ENCODE results near the gene ACAN.
"Not testable (repeated sequence)": the region's sequence is repeated elsewhere in the genome, so short reads cannot be mapped to it uniquely, and the experiment has no call there.

ACAN gene

DNA sequence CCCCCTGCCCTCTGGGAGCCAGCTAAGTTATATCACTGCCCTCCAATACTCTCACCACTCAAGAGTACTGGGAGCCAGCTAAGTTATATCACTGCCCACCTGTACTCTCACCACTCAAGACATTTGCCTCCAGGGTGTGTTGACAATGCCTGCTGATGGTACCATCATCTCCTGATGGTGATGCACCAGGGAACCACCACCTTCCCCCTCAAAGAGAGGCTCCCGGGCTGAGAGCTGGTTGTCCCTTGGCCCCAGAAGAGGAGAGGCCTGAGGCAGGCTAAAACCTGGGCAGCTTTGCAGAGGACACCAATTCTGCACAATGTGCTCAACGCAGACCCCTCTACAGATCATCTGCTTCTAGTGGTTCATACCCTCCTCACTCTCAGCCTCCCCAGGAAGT, 99.6 kb downstream of the ACAN start:
- DNase-seq (ENCODE audit: low read depth) = no peak

DNA sequence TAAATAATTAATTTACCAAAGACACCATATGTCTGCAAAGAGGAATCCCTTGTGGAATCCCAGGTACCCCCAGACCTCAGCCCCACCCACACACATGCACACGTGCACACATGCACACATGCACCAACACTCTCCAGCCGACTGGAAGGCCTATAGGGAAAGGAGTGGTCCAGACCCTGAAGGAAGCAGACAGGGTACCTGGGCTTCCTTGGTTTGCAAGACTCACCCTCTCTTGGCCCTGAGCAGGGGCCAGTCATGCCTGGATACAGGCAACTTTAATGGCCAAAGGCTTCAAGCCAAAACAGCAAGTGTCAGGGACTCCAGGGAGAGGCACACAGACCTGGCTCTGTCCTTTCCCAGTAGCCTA, 101.0 kb downstream of the ACAN start:
- DNase-seq (ENCODE audit: low read depth) = no peak

DNA sequence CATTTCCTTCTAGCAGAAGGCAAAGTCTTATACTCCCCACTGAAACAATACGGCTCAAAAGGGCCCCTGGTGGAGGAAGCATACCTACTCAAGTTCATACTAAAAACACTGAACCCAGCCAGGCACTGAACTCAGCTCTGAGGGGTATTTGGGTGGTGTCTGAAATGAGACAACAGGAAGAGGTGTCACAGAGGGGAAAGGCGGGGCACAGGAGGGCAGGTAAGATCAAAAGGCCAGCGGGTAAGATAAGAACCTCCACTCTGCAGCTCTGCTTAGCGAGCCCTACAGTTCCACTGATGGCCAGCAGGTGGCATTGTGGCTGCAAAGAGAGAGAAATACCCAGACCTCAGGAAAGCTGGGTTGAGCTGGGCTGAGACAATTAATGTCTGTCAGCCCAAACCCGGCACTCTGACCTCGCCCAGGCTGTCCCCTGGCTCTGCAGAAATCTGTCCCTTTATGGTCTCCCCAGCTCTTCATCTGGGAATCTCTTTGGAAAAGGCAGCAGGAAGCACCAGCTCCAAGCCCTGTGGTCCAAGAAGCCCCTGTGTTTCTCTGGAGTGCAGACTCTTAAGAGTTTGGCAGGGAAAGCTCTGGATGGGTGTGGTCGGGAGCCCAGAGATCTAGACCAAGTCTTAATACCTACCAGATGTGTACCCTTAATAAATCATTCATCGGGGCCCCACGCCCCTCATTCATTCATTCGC, 101.5 kb downstream of the ACAN start:
- peak; percentile 94 for DNase-seq (ENCODE audit: low read depth)

DNA sequence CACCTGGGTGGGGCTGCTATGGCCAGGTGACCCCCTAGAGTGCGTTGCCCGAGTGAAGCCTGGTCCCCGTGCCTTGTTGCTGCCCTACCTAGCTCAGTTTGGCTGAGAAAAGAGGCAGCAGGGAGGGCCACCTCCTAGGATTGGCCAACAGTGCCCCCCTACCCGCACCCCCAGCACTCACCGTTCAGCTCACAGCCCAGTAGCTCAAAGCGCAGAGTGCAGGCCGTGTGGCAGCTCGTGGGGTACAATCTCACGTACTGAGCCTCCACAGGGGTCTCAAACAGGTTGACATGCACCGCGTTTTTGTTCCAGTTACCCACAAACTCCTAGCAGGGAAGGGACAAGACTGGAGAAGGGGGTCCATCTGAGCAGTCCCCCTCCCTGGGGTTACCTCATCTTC, 102.3 kb downstream of the ACAN start:
- DNase-seq (ENCODE audit: low read depth) = no peak

DNA sequence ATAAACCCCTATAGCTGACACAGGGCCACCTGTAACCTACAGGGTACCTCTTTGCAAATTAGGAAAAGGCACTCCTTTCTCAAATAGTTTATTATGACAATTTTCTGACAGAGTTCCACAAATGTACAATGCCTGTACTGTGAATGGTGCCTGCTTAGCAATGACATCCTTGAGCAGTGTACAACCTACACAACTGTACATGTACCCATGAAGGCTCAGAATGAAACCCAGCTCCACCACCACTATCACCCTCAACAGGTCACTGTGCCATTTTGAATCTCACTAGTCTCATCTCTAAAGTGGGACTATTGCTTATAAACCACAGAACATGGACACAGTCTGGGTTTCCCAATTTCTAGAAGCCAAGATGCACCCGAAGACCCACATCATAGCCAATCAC, 102.9 kb downstream of the ACAN start:
- no peak for DNase-seq (ENCODE audit: low read depth)

DNA sequence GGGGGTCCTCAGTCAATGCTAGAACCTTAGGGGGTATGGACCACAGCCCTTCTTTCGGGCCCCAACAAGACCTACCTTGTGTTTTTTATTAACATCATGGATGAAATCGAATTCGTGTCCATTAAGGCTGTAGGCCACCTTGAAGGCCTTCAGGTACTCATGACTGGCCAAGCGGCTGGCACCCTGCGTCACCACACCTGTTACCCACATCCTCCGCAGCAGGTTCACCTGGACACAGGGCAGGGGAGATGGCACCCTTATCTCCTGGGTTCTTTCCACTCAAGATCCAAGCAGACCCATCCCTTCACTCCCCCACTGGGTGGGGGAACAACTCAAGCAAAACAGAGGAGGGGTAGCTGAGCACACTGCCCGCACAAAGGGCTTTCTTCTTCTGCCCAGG, 103.3 kb downstream of the ACAN start:
- DNase-seq (ENCODE audit: low read depth) = no peak

DNA sequence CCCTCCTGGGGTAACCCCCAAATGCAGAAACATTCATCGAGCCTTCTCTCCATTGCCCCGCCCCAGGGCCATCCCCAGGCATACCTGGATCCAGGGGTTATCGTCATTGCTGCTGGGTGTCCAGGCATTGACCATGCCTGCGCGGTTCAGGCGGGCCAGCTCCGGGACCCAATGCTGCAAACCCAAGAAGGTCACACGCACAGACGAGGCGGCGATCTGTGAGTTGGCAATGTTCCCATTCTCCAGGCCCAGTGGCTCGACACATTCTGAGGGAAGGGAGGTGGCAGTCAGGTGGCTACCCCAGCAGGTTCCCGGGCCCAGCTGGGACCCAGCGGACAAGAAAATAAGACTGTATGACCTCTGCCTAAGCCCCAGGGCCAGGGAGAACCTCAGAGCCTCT, 103.9 kb downstream of the ACAN start:
- DNase-seq (ENCODE audit: low read depth) = no peak

DNA sequence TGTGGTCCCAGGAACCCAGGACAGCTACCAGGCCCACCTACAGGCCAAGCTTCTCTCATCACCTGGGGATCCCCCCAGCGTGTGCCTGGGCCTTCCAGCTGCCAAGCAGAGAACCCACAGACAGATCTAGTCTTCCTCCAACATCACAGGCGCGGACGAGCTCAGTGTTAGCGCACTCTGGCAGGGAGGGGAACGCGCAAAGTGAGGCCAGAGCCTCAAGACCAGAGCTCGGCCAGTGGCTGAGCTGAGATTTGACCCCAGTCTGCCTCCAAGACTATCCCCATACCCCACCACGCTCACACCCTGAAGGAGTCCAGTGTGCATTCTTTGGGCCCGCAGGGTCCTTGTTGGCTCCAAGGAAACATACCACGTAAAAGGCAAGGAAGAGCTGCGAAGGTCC, 104.9 kb downstream of the ACAN start:
- no peak for DNase-seq (ENCODE audit: low read depth)

DNA sequence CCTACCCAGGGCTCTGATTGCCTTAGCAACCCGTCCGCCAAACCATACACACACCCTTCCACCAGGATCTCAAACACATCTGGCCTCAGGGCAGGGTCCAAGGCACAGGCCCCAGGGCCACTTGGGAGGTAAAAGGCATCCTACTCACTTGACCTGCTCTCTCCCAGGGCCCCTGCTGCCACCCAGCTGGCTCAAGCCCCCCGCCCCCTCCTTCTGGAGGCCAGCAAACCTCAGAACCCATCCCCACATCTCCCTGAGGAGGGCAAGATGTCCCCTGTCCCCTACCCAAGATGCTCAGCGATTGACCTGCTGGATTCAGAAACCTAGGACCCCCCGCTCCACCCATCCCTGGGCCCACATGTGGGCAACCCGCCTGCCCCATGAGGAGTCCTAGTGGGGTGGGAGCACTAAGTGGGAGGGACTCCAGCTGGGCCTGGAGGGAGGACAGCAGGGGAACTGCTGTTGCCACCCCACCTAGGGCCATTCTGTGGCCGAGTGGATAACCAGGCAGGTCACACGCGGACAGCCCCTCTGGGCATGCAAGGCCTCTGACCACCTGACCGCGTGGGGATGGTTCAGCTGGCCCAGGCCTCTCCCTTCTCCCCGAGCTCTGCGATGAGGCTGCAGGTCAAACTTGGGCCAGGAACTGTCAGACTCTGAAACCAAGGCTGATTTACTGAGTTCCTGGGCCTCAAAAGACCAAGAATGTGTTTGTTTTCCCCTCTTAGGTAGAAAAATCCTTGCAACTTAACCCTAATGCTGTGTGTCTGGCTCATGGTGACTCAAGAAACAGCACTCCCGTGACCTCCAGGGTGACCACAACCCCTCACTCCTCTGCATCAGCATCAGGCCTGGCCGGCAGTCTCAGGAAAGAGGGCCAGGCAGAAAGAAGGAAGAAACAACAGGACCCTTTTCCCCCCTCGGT, 105.7 kb downstream of the ACAN start:
- DNase-seq (ENCODE audit: low read depth) = no peak

DNA sequence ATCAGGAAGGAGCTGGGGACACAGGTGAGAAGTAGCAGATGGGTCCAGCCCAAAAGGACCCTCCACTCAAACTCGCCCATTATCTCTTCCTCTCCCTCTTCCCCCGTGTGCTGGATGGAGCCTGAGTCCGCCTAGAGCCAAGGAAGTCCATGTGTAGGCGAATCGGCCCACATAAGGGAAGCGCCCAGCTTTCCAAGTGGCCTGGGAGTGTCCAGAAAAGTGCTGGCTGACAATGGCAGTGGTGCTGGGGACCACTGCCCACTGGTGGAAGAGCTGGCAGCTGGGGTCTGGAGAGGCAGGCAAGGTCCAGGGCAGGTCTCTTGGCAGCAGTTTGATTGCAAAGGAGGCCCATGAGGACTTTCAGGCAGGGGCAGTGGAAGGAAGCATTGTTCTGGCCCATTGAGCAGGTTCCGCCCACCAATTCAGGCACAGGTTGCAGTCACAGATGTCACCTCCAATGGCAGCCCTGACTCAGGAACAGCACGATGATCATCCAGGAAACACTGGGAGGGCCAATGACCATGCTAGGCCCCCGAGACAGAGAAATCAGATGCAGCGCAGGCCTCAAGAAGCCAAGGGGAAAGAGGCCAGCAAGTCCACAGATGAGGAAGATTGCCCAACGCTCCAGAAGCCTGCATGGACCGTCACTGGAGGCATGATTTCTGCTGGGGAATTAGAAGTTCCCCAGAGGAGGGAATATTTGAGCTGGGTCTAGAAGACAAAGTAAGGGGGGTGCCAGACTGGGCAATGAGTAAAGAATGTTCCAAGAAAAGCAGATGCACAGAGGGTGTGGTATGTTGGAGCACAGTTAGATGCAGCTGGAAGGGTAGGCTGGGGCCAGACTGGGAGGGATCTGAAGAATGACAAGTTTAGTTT, 107.0 kb downstream of the ACAN start:
- DNase-seq (ENCODE audit: low read depth) = no peak

DNA sequence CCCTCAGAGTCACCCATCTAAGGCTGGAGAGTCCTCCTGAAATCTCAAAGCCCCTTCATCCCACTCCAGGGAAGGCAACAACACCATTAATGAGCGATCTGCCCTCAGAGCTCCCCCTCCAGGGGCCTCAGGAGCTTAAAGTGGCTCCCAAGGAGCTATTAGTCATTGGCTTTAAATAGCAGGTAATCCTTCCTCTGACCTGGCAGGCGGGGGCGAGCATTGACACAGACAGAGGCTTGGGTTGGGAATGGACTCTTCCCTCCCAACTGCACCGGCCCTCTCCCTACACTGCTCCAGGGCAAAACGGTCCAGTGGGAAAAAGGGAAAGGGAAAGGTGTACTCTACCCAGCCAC, 108.5 kb downstream of the ACAN start:
- no peak for DNase-seq (ENCODE audit: low read depth)

DNA sequence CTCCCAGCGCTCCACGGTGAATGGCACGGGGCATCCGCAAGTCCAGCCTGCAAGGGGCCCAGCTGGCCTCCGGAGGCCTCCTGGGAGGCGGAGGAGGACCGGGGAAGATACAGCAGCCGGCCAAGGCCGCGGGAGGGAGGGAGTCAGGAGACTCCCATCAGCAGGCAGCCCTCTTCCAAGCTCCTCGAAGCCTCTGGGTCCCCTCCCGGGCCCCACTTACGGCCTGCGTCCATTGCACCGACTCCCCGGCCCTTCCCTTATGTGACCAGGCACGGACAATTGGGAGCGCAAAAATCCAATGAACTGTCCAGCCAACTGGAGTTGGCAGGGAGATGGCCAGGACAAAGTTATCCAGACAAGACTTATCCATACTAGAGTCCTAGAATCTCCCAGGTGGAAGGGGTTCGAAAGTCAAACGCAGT, 109.3 kb downstream of the ACAN start:
- no peak for DNase-seq (ENCODE audit: low read depth)

DNA sequence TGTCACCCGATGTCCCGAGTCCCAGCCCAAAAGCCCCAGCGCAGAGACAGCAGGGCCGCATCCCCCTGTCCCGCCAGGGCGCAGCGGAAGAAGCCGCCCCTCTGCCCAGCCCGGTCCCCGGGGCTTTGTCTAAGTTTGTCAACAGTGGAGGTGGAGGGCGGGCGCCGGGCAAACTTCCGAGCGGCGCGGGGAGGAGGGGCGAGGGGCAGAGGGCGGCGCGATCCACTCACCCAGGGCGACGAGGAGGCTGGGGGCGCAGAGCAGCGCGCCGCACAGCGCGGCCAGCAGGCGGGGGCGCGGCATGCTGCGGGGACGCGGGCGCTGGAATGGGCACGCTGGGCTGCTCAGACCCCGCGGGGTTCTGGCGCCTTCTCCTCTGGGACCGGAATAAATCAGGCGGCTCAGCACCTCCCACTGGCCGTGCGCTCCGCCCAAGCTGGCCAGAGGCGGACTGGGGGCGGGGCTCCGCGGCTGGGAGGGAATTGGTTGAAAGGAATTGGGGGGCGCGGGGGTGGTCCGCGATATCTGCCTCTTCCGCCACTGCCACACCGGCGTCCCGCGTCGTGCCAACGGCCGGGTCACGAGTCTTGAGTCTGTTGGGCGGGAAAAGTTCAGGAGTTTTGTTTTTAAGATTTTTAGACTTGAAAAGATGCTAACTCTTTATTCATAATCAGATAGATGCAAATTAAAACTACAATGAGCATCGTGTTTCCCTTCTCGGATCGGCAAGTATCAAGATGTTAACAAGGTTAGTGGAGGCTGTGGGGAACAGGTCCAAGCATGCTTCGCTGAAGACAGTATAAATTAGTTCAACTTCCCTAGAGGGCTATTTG, 110.0 kb downstream of the ACAN start, which contains the start of gene MFGE8:
Gene MFGE8, minus strand, starts transcription at position 363 of the 833 bp plus-strand sequence. Its CDS starts 60 bp downstream, at position 303.
- peak; percentile 55 for DNase-seq (ENCODE audit: low read depth)

DNA sequence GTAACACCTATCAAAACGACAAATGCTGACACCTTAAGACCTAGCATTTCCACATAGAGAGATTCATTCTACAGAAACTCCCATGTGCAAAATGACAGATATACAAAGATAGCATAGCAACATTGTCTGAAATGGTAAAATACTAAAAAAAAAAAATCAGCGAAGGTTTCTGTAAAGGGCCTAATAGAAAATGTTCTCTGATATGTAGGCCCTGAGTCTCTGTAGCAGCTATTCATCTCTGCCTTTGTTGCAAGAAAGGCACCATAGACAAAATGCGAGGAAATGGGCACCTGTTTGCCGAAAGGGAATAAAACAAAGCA, 110.6 kb downstream of the ACAN start:
- DNase-seq (ENCODE audit: low read depth) = no peak

DNA sequence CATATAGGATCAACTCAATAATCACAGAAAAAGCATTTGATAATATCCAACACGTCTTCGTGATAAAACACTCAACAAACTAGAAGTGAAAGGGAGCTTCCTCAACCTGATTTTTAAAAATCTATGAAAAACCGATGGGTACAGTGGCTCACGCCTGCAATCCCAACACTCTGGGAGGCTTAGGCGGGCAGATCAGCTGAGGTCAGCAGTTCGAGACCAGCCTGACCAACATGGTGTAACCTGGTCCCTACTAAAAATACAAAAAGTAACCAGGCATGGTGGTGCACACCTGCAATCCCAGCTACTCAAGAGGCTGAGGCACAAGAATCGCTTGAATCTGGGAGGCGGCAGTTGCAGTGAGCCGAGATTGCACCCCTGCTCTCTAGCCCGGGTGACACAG, 112.1 kb downstream of the ACAN start:
- no peak for DNase-seq (ENCODE audit: low read depth)

DNA sequence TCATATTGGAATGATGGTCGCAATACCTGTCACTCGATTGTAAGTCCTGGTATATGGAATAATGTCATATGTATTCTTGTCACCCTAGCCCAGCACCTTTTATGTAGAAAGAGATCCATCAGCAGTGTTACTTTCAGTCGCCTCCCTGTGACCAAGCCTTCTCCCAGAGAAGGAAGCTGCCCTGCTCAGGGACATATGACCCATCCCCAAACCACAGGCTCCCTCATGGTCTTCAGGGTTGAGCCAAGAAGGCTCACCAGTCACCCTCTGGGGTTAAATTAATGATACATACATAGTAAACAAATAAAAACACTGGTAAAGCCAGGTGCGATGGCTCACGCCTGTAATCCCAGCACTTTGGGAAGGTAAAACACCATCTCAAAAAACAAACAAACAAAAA, 114.5 kb downstream of the ACAN start:
- no peak for DNase-seq (ENCODE audit: low read depth)

DNA sequence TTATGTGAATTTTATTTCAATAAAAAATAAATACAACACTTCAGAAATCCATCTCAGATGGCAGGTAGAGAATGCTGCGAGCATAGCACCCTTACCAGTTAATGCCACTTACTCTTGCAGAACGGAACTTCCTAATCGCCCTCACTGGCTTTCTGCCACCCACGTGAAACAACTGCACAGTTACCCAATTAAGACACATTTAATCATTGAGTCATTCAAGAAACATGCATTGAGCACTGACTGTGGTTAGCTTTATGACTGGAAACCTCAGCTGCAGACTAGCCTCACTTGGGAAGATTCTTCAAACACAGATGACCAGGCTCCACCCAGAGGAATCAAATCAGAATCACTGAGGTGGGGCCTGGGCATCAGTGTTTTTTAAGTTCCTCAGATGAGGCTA, 115.5 kb downstream of the ACAN start:
- no peak for DNase-seq (ENCODE audit: low read depth)

DNA sequence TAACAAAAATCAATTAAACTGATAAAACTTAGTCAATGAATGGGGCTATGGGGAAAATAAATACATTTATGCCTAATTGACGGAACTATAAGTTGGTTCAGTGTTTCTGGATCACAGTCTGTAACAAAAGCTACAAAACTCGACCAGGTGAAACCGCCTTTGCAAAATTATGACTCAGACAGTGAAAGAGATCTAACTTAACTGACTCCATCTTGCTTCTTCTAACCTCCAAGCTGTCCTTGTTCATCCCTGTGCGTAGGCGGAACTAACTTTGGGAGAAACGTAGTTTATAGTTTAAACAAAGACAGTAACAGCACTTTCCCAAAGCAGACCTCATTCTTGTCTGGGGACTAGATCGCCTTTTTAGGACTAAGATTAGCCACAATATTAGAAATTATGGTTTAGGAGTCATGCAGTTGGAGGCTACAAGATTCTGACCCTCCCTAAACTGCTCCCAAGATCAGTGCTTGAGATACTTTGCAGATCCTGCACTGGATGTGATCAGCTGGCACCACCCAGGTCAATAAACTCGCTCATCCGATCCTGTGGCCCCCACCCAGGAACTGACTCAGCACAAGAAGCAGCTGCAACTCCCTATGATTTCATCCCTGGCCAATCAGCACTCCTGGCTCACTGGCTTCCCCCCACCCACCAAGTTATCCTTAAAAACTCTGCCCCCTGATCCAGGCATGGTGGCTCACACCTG, 117.1 kb downstream of the ACAN start:
- DNase-seq (ENCODE audit: low read depth) = no peak

DNA sequence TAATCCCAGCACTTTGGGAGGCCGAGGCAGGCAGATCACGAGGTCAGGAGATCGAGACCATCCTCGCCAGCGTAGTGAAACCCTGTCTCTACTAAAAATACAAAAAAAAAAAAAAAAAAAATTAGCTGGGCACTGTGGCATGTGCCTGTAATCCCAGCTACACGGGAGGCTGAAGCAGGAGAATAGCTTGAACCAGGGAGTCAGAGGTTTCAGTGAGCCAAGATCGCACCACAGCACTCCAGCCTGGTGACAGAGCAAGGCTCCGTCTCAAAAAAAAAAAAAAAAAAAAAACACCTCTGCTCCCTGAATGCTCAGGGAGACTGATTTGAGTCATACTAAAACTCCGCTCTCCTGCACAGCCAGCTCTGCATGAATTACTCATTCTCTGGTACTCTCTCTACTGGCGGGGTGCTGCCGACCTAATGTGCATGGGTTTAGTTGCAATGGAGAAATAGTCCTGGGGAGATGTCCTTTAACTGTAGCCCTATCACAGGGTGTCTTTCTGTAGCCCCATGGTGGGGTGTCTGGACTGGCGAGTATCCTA, 117.7 kb downstream of the ACAN start:
- not testable (repeated sequence) for DNase-seq (ENCODE audit: low read depth)

All from T follicular helper cell (primary cell).